ENCODE results near the gene PLXNA2. TPM values are rescaled to one million over a fixed set of nuclear protein-coding genes. Genes with fewer than 3 reads are reported as not detected.

The PLXNA2 gene
- total RNA-seq, 1 experiment from 2014 or later = 10.2 TPM

- no peak overlapping the region for H2AFZ ChIP-seq
- ChIA-PET POLR2A (ENCODE audit: unreplicated experiment) (no interaction called here), CTCF (no interaction called here)
- intact Hi-C loops (cut with micrococcal nuclease; ENCODE audit: unreplicated experiment) = loop anchor here (5.0 to 10.0 kb wide), 2 partner anchors 362 to 1106 kb away; no protein-coding TSS in a partner anchor
- no peaks in the 10 kb centered on the region for H3K36me3 ChIP-seq (ENCODE audit: low read depth)
- peaks cover 10% of the 10 kb centered on the region for H3K27me3 ChIP-seq (ENCODE audit: insufficient read depth, low read depth)
- TF ChIP-seq CTCF (conservative IDR thresholded peaks at IDR 0.05) (no peak), EZH2 (IDR thresholded peaks at IDR 0.05; ENCODE audit: low read depth) (no peak)
- H3K4me2 ChIP-seq = no peak overlapping the region
- no peaks in the 10 kb centered on the region for H3K79me2 ChIP-seq (ENCODE audit: low read depth)
- peaks cover 8% of the 10 kb centered on the region for H3K4me1 ChIP-seq (replicated peaks; ENCODE audit: insufficient read depth)
- H3F3A ChIP-seq (ENCODE audit: insufficient read depth, low read depth) = peaks cover 6% of the 10 kb centered on the region; the same call in 1 of the 2 replicates
- no peaks in the 10 kb centered on the region for H3K9me3 ChIP-seq (ENCODE audit: insufficient read depth, low read depth)
- no peaks in the 10 kb centered on the region for H4K20me1 ChIP-seq (ENCODE audit: insufficient read depth)
- DNase-seq = no peak
- H3K9me2 ChIP-seq (ENCODE audit: insufficient read depth) = no peaks in the 10 kb centered on the region
- BruUV-seq (replicated peaks) = no TSS peak
- H3K4me3 ChIP-seq = no peak overlapping the region
- no peak overlapping the region for H3K27ac ChIP-seq
Measured at GRCh38 chr1:208248991-208249696, 5.0 kb upstream of the PLXNA2 start.

DNA sequence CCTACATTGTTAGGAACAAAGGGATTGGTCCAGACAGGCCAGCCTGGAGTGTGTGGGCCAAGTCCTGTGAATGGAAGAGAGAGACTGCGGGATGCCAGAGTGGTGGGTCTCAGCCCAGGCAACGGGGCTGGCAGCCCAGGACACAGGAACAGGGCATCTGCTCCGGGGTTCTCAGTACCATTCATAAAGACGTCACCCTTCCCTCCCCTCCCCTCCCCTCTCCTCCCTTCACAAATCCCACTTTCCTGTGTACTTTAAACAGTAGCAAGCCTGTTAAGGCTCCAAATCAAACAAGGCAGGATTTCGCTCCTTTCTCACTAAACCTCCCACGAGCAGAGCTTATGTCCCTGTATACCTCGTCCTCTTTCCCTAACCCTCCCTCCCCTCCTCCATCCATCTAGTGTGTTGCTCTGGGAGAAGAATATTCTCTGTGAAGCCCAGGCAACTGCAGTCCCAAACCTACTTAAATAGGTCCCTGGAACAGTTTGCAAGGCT, 4.2 kb upstream of the PLXNA2 start:
- Histone ChIP-seq H3K27ac (no peak overlapping the region), H3K4me2 (no peak overlapping the region), H3F3A (ENCODE audit: insufficient read depth, low read depth) (peaks cover 6% of the 10 kb centered on the region; the same call in 1 of the 2 replicates), H4K20me1 (ENCODE audit: insufficient read depth) (no peaks in the 10 kb centered on the region), H3K9me3 (ENCODE audit: insufficient read depth, low read depth) (no peaks in the 10 kb centered on the region), H3K27me3 (ENCODE audit: insufficient read depth, low read depth) (peaks cover 10% of the 10 kb centered on the region), H3K9me2 (ENCODE audit: insufficient read depth) (no peaks in the 10 kb centered on the region), H3K4me1 (replicated peaks; ENCODE audit: insufficient read depth) (peaks cover 8% of the 10 kb centered on the region), H2AFZ (no peak overlapping the region), H3K79me2 (ENCODE audit: low read depth) (peaks cover 7% of the 10 kb centered on the region; the same call in 1 of the 2 replicates), H3K36me3 (ENCODE audit: low read depth) (no peaks in the 10 kb centered on the region), H3K4me3 (no peak overlapping the region)
- intact Hi-C loops (cut with micrococcal nuclease; ENCODE audit: unreplicated experiment) = loop anchor here (5.0 to 10.0 kb wide), 2 partner anchors 361 to 1106 kb away; no protein-coding TSS in a partner anchor
- no peak for TF ChIP-seq CTCF (conservative IDR thresholded peaks at IDR 0.05)
- TF ChIP-seq EZH2 (IDR thresholded peaks at IDR 0.05; ENCODE audit: low read depth) = no peak
- DNase-seq = no peak
- CTCF ChIA-PET = no interaction called here
- POLR2A ChIA-PET (ENCODE audit: unreplicated experiment) = no interaction called here
- no TSS peak for BruUV-seq (replicated peaks)

DNA sequence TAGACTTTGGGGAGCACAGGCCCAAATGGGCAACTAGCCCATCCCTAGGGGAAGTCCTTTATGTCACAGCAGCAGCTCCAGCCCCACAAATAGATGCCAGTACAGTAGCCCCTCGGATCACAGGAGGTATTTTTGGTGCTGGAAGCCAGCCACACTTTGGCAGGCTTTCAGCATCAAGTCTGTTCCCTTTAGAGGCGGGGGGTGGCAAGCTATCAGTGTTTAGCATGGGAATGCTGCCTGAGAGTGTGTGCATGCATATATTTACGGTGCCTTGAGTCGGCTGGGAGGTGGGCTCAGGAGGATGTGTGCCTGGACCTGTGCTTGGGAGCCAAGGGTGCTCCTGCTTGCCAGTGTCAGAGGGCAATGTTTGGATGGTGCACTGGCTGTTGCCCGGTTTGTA, 3.5 kb upstream of the PLXNA2 start:
- no peak overlapping the region for H2AFZ ChIP-seq
- no TSS peak for BruUV-seq (replicated peaks)
- no peak overlapping the region for H3K4me3 ChIP-seq
- peaks cover 7% of the 10 kb centered on the region for H3K27me3 ChIP-seq (ENCODE audit: insufficient read depth, low read depth)
- intact Hi-C loops (cut with micrococcal nuclease; ENCODE audit: unreplicated experiment) = loop anchor here (5.0 to 10.0 kb wide), 2 partner anchors 360 to 1107 kb away; no protein-coding TSS in a partner anchor
- TF ChIP-seq CTCF (conservative IDR thresholded peaks at IDR 0.05) (no peak), EZH2 (IDR thresholded peaks at IDR 0.05; ENCODE audit: low read depth) (no peak)
- H3K4me2 ChIP-seq = no peak overlapping the region
- H3K27ac ChIP-seq = no peak overlapping the region
- DNase-seq = no peak
- H3K79me2 ChIP-seq (ENCODE audit: low read depth) = peaks cover 12% of the 10 kb centered on the region
- no peaks in the 10 kb centered on the region for H3K36me3 ChIP-seq (ENCODE audit: low read depth)
- H3K9me3 ChIP-seq (ENCODE audit: insufficient read depth, low read depth) = no peaks in the 10 kb centered on the region
- no peaks in the 10 kb centered on the region for H4K20me1 ChIP-seq (ENCODE audit: insufficient read depth)
- peaks cover 8% of the 10 kb centered on the region for H3K4me1 ChIP-seq (replicated peaks; ENCODE audit: insufficient read depth)
- ChIA-PET CTCF (interaction anchor here (0.6 kb wide), 1 partner anchor 153 kb away, joined by 4 read pairs; no protein-coding TSS in a partner anchor), POLR2A (ENCODE audit: unreplicated experiment) (no interaction called here)
- H3K9me2 ChIP-seq (ENCODE audit: insufficient read depth) = no peaks in the 10 kb centered on the region
- peaks cover 6% of the 10 kb centered on the region; the same call in 1 of the 2 replicates for H3F3A ChIP-seq (ENCODE audit: insufficient read depth, low read depth)

All from PC-9 (cell line).